ENCODE measurements around the gene HOXA1.

The HOXA1 gene

GRCh38 chr7:27131390-27131819 lies 35.6 kb upstream of the HOXA1 start:
- DNase-seq: no peak

GRCh38 chr7:27130540-27131389 lies 35.0 kb upstream of the HOXA1 start, which contains the start of gene HOXA4:
Gene HOXA4, minus strand, starts transcription at chr7:27130757. Its CDS starts 24 bp downstream, at chr7:27130733.
- peak; percentile 77 for DNase-seq

GRCh38 chr7:27129729-27130539 lies 34.1 kb upstream of the HOXA1 start:
- DNase-seq: no peak

GRCh38 chr7:27128776-27129728 lies 33.3 kb upstream of the HOXA1 start:
- DNase-seq: no peak

GRCh38 chr7:27128034-27128433 lies 32.2 kb upstream of the HOXA1 start:
- DNase-seq: no peak

- DNase-seq: no peak
Measured at GRCh38 chr7:27126596-27127327, 31.0 kb upstream of the HOXA1 start.

GRCh38 chr7:27125986-27126394 lies 30.2 kb upstream of the HOXA1 start:
- DNase-seq: no peak

GRCh38 chr7:27124902-27125689 lies 29.3 kb upstream of the HOXA1 start:
- DNase-seq: no peak

- no peak for DNase-seq
Measured at GRCh38 chr7:27124096-27124901, 28.5 kb upstream of the HOXA1 start.

- no peak for DNase-seq
Measured at GRCh38 chr7:27123477-27124053, 27.8 kb upstream of the HOXA1 start.

GRCh38 chr7:27123007-27123476 lies 27.2 kb upstream of the HOXA1 start:
- DNase-seq: no peak

GRCh38 chr7:27122077-27122910 lies 26.5 kb upstream of the HOXA1 start:
- DNase-seq: no peak

- no peak for DNase-seq
Measured at GRCh38 chr7:27121684-27122076, 25.9 kb upstream of the HOXA1 start.

- no peak for DNase-seq
Measured at GRCh38 chr7:27119412-27119911, 23.7 kb upstream of the HOXA1 start.

- DNase-seq: no peak
Measured at GRCh38 chr7:27118580-27118979, 22.8 kb upstream of the HOXA1 start.

GRCh38 chr7:27117887-27118491 lies 22.2 kb upstream of the HOXA1 start:
- no peak for DNase-seq

- DNase-seq: no peak
Measured at GRCh38 chr7:27116962-27117886, 21.4 kb upstream of the HOXA1 start.
